ENCODE measurements around the gene CASP8.
"Not testable (repeated sequence)": the region's sequence is repeated elsewhere in the genome, so short reads cannot be mapped to it uniquely, and the experiment has no call there.

CASP8 gene

DNA sequence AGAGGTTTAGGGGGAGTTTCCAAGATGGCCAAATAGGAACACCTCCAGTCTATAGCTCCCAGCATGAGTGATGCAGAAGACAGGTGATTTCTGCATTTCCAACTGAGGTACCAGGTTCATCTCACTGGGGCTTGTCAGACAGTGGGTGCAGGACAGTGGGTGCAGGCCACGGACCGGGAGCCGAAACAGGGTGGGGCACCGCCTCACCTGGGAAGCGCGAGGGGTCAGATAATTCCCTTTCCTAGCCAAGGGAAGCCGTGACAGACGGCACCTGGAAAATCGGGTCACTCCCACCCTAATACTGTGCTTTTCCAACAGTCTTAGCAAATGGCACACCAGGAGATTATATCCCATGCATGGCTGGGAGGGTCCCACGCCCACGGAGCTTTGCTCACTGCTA lies 39.6 kb downstream of the CASP8 start:
- H2AFZ ChIP-seq (ENCODE audit: low read depth, low read length); H2AK5ac ChIP-seq (ENCODE audit: low read length, severe bottlenecking); H3K18ac ChIP-seq (ENCODE audit: low read depth in 1 of 2, low read length in 2 of 2); DNase-seq; H4K91ac ChIP-seq (ENCODE audit: low read length); H3K4me2 ChIP-seq (ENCODE audit: low read length, poor library complexity, severe bottlenecking); H2BK5ac ChIP-seq (ENCODE audit: low read depth, low read length, poor library complexity, severe bottlenecking); H3K27ac ChIP-seq (ENCODE audit: low read length, poor library complexity, severe bottlenecking); H4K8ac ChIP-seq (ENCODE audit: low read length); H2BK15ac ChIP-seq (ENCODE audit: low read depth, poor library complexity, severe bottlenecking); H3K4me3 ChIP-seq (ENCODE audit: insufficient read depth in 1 of 2, low read depth in 1 of 2, low read length in 2 of 2); H3K27me3 ChIP-seq (ENCODE audit: control insufficient read depth in 1 of 2, insufficient read depth in 1 of 2, low read length in 2 of 2); H3K14ac ChIP-seq (ENCODE audit: low read length in 2 of 2); H3K79me1 ChIP-seq (replicated peaks; ENCODE audit: low read length, poor library complexity, severe bottlenecking); H3K23ac ChIP-seq (ENCODE audit: low read length in 2 of 2); H2BK12ac ChIP-seq (ENCODE audit: low read length in 2 of 2); H3K9ac ChIP-seq (ENCODE audit: low read length); H3K36me3 ChIP-seq (ENCODE audit: control insufficient read depth in 1 of 2, insufficient read depth in 2 of 2, low read depth in 1 of 2, low read length in 2 of 2); H3K9me3 ChIP-seq (ENCODE audit: control insufficient read depth, low read length); H2BK120ac ChIP-seq (ENCODE audit: low read depth, low read length); H3K4ac ChIP-seq (ENCODE audit: low read depth in 1 of 2, low read length in 2 of 2); H3K4me1 ChIP-seq (ENCODE audit: control insufficient read depth, insufficient read depth, low read depth, low read length): not testable (repeated sequence)
- 96% methylated on average over 11 of the region's 11 CpGs for whole genome bisulfite sequencing

DNA sequence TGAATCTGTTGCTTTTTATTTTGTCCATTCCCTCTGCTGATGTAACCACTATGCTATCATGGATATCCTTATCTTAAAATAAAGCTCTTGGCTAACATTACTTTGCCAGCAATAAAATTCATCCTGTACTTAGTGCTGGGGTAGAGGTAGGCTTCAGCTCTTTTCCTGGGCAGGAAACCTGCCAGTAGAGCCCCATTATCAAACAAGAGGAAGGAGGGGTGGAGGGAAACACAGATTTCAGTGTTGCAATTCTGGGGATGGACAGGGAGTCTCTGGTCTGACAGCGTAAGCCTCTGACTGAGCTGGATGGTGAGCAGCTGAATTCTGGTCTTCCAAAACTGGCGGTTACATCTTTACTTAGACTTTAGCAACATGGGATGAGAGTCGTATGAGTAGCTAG lies 47.5 kb downstream of the CASP8 start:
- Histone ChIP-seq H2BK120ac (ENCODE audit: low read depth, low read length) (no peak overlapping the region), H3K36me3 (ENCODE audit: control insufficient read depth in 1 of 2, insufficient read depth in 2 of 2, low read depth in 1 of 2, low read length in 2 of 2) (peaks cover 0 to 16% of the 10 kb centered on the region in 2 experiments), H3K9ac (ENCODE audit: low read length) (no peak overlapping the region), H3K4me2 (ENCODE audit: low read length, poor library complexity, severe bottlenecking) (no peak overlapping the region), H3K4me3 (ENCODE audit: insufficient read depth in 1 of 2, low read depth in 1 of 2, low read length in 2 of 2) (no peak overlapping the region), H3K4me1 (ENCODE audit: control insufficient read depth, insufficient read depth, low read depth, low read length) (no peaks in the 10 kb centered on the region), H3K4ac (ENCODE audit: low read depth in 1 of 2, low read length in 2 of 2) (no peak overlapping the region), H2AFZ (ENCODE audit: low read depth, low read length) (no peak overlapping the region), H4K8ac (ENCODE audit: low read length) (no peak overlapping the region), H2BK15ac (ENCODE audit: low read depth, poor library complexity, severe bottlenecking) (no peak overlapping the region), H2AK5ac (ENCODE audit: low read length, severe bottlenecking) (no peak overlapping the region), H3K27ac (ENCODE audit: low read length, poor library complexity, severe bottlenecking) (no peak overlapping the region), H2BK12ac (ENCODE audit: low read length in 2 of 2) (no peak overlapping the region), H3K79me1 (replicated peaks; ENCODE audit: low read length, poor library complexity, severe bottlenecking) (no peaks in the 10 kb centered on the region), H3K18ac (ENCODE audit: low read depth in 1 of 2, low read length in 2 of 2) (no peak overlapping the region), H2BK5ac (ENCODE audit: low read depth, low read length, poor library complexity, severe bottlenecking) (no peak overlapping the region), H3K23ac (ENCODE audit: low read length in 2 of 2) (no peak overlapping the region), H3K9me3 (ENCODE audit: control insufficient read depth, low read length) (peaks cover 28% of the 10 kb centered on the region), H4K91ac (ENCODE audit: low read length) (no peak overlapping the region), H3K27me3 (ENCODE audit: control insufficient read depth in 1 of 2, insufficient read depth in 1 of 2, low read length in 2 of 2) (no peaks in the 10 kb centered on the region), H3K14ac (ENCODE audit: low read length in 2 of 2) (no peak overlapping the region)
- no peak for DNase-seq
- 100% methylated on average over 3 of the region's 3 CpGs for WGBS

DNA sequence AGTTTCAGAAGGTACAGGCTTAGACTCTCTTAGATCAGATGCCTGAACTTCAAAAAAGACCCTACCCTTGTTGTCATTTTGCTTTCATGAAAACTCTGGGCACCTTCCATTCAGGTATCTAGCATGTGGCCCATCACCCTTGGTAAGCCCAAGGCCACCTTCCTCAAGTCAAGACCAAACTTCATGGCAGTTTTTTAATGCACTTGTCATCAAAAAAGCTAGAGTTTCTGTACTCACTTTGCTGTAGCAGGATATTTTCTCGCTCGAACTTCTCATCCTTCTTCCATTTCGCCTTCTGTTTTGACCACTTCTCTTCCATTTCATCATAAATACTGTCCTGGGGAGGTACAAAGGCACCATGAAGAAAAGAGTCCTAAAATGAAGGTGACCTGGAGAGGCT lies 48.6 kb downstream of the CASP8 start:
- H3K4me3 ChIP-seq (ENCODE audit: insufficient read depth in 1 of 2, low read depth in 1 of 2, low read length in 2 of 2) = no peak overlapping the region
- H4K91ac ChIP-seq (ENCODE audit: low read length) = no peak overlapping the region
- H3K9me3 ChIP-seq (ENCODE audit: control insufficient read depth, low read length) = peaks cover 32% of the 10 kb centered on the region
- no peak overlapping the region for H2AK5ac ChIP-seq (ENCODE audit: low read length, severe bottlenecking)
- no peaks in the 10 kb centered on the region for H3K4me1 ChIP-seq (ENCODE audit: control insufficient read depth, insufficient read depth, low read depth, low read length)
- H3K27ac ChIP-seq (ENCODE audit: low read length, poor library complexity, severe bottlenecking) = no peak overlapping the region
- DNase-seq = no peak
- H3K27me3 ChIP-seq (ENCODE audit: control insufficient read depth in 1 of 2, insufficient read depth in 1 of 2, low read length in 2 of 2) = no peaks in the 10 kb centered on the region
- no peak overlapping the region for H3K14ac ChIP-seq (ENCODE audit: low read length in 2 of 2)
- peaks cover 0 to 16% of the 10 kb centered on the region in 2 experiments for H3K36me3 ChIP-seq (ENCODE audit: control insufficient read depth in 1 of 2, insufficient read depth in 2 of 2, low read depth in 1 of 2, low read length in 2 of 2)
- no peak overlapping the region for H3K4me2 ChIP-seq (ENCODE audit: low read length, poor library complexity, severe bottlenecking)
- no peak overlapping the region for H2BK5ac ChIP-seq (ENCODE audit: low read depth, low read length, poor library complexity, severe bottlenecking)
- H3K79me1 ChIP-seq (replicated peaks; ENCODE audit: low read length, poor library complexity, severe bottlenecking) = no peaks in the 10 kb centered on the region
- H3K4ac ChIP-seq (ENCODE audit: low read depth in 1 of 2, low read length in 2 of 2) = no peak overlapping the region
- H3K18ac ChIP-seq (ENCODE audit: low read depth in 1 of 2, low read length in 2 of 2) = no peak overlapping the region
- WGBS = 86% methylated on average over 3 of the region's 3 CpGs
- no peak overlapping the region for H4K8ac ChIP-seq (ENCODE audit: low read length)
- H3K23ac ChIP-seq (ENCODE audit: low read length in 2 of 2) = no peak overlapping the region
- H3K9ac ChIP-seq (ENCODE audit: low read length) = no peak overlapping the region
- no peak overlapping the region for H2BK15ac ChIP-seq (ENCODE audit: low read depth, poor library complexity, severe bottlenecking)
- no peak overlapping the region for H2BK120ac ChIP-seq (ENCODE audit: low read depth, low read length)
- H2AFZ ChIP-seq (ENCODE audit: low read depth, low read length) = no peak overlapping the region
- no peak overlapping the region for H2BK12ac ChIP-seq (ENCODE audit: low read length in 2 of 2)

DNA sequence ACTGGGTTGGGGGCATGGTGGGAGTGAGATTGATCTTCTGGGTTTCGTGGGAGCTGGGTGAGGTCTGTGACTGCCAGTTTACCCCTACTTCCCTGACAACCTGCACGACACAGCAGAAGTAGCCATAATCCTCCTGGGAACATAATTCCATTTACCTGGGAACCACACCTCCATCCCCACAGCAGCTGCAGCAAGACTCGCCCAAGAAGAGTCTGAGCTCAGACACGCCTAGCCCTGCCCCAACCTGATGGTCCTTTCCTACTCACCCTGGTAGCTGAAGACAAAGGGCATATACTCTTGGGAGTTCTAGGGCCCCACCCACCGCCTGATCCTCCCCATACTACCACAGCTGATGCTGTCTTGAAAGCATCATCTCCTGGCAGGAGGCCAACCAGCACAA lies 53.0 kb downstream of the CASP8 start:
- Histone ChIP-seq H3K27ac (ENCODE audit: low read length, poor library complexity, severe bottlenecking) (no peak overlapping the region), H3K79me1 (replicated peaks; ENCODE audit: low read length, poor library complexity, severe bottlenecking) (no peaks in the 10 kb centered on the region), H3K36me3 (ENCODE audit: control insufficient read depth in 1 of 2, insufficient read depth in 2 of 2, low read depth in 1 of 2, low read length in 2 of 2) (no peaks in the 10 kb centered on the region), H3K14ac (ENCODE audit: low read length in 2 of 2) (no peak overlapping the region), H3K4ac (ENCODE audit: low read depth in 1 of 2, low read length in 2 of 2) (no peak overlapping the region), H3K4me1 (ENCODE audit: control insufficient read depth, insufficient read depth, low read depth, low read length) (no peaks in the 10 kb centered on the region), H3K27me3 (ENCODE audit: control insufficient read depth in 1 of 2, insufficient read depth in 1 of 2, low read length in 2 of 2) (no peaks in the 10 kb centered on the region), H3K23ac (ENCODE audit: low read length in 2 of 2) (no peak overlapping the region), H2BK15ac (ENCODE audit: low read depth, poor library complexity, severe bottlenecking) (no peak overlapping the region), H3K4me3 (ENCODE audit: insufficient read depth in 1 of 2, low read depth in 1 of 2, low read length in 2 of 2) (no peak overlapping the region), H4K91ac (ENCODE audit: low read length) (no peak overlapping the region), H2AK5ac (ENCODE audit: low read length, severe bottlenecking) (no peak overlapping the region), H4K8ac (ENCODE audit: low read length) (no peak overlapping the region), H3K9ac (ENCODE audit: low read length) (no peak overlapping the region), H3K9me3 (ENCODE audit: control insufficient read depth, low read length) (peaks cover 33% of the 10 kb centered on the region), H3K4me2 (ENCODE audit: low read length, poor library complexity, severe bottlenecking) (no peak overlapping the region), H2BK5ac (ENCODE audit: low read depth, low read length, poor library complexity, severe bottlenecking) (no peak overlapping the region), H2BK120ac (ENCODE audit: low read depth, low read length) (no peak overlapping the region), H2BK12ac (ENCODE audit: low read length in 2 of 2) (no peak overlapping the region), H3K18ac (ENCODE audit: low read depth in 1 of 2, low read length in 2 of 2) (no peak overlapping the region), H2AFZ (ENCODE audit: low read depth, low read length) (no peak overlapping the region)
- 81% methylated on average over 5 of the region's 5 CpGs for WGBS
- no peak for DNase-seq

Data from mesenchymal stem cell (in vitro differentiated cells and primary cell).